ENCODE data around the gene EGFL7.
"Not testable (repeated sequence)": the region's sequence is repeated elsewhere in the genome, so short reads cannot be mapped to it uniquely, and the experiment has no call there.

Gene EGFL7

DNA sequence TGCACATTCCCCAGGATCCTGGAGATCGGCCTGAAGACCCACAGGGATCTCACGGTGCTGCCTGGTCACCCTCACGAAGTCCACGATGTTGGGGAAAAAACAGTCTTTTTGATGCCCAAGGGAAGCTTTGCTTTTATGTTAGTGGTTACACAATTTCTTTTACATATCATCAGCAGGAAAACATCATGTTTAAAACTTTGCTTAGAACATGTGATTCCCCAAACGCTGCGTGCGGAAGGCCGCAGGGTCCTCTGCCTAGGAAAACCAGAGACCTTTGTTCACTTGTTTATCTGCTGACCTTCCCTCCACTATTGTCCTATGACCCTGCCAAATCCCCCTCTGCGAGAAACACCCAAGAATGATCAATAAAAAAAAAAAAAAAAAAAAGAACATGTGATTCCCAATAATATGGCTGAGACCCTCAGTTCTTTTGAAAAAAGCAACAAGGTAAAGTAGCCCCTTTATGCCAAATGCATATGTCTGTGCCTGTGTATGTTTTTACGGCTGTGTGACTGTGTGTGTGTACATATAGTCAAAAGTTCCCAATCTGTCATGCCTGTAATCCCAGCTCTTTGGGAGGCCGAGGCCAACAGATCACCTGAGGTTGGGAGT lies 36.0 kb downstream of the EGFL7 start:
- no peak for DNase-seq (ENCODE audit: low read depth)

DNA sequence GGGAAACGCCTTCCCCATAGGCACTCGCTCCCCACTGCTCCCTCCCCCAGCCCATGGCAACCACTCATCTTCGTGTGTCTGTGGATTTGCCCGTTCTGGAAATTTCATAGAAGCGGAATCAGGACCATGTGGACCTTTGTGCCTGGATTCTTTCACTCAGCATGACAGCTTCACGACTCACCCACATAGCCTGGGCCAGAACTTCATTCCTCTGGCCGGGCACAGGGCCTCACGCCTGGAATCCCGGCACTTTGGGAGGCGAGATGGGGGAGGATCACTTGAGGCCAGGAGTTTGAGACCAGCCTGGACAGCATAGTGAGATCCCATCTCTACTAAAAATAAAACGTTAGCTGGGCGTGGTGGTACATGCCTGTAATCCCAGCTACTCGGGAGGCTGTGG lies 37.6 kb downstream of the EGFL7 start:
- peak; percentile 40 for DNase-seq (ENCODE audit: low read depth)

DNA sequence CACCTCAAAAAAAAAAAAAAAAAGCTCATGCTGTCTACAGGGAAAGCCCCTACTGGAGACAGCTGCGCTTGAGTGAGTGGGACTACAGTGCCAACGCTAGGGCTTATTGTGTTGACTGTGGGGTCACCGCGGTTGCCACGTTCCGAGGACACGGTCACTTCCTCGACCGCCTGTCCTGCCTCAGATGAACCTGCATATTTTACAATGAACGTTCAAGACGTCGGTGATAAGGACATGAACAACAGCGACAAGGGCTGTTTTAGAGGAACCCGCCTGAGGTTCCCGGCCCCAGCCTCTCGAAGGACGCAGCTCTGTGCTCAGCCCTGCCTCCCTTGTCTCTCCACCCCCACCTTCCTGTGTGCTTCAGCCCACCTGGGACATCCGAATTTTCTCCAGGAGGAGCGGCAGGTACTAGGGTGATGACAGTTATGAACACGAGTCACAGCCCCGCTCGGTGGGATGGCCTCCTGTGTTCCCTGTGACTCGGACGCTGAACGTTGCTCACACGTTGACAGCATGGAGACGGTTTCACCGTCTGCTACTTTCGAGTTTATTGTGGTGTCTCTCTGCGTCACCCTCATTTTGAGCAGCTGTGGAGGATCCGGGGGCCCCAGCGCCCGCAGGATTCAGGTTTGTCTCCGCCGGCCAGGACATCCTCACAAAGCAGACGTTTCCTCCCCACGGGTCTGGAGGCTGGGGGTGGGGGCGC lies 38.4 kb downstream of the EGFL7 start:
- DNase-seq (ENCODE audit: low read depth): no peak

DNA sequence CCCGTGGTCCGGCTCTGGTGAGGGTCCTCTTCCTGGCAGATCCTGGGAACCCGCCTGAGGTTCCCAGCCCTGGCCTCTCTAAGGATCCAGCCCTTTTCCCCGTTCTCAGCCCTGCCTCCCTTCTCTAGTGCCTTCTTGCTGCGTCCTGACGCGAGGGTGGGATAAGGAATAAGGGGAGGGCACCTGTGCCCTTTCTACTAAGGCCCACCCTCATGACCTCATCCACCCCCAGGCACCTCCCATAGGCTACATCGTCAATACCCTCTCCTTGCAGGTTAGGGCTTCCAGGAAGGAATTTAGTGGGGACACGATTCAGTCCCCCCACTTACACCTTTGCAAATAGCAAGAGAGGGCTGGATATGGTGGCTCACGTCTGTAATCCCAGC lies 38.9 kb downstream of the EGFL7 start:
- no peak for DNase-seq (ENCODE audit: low read depth)

DNA sequence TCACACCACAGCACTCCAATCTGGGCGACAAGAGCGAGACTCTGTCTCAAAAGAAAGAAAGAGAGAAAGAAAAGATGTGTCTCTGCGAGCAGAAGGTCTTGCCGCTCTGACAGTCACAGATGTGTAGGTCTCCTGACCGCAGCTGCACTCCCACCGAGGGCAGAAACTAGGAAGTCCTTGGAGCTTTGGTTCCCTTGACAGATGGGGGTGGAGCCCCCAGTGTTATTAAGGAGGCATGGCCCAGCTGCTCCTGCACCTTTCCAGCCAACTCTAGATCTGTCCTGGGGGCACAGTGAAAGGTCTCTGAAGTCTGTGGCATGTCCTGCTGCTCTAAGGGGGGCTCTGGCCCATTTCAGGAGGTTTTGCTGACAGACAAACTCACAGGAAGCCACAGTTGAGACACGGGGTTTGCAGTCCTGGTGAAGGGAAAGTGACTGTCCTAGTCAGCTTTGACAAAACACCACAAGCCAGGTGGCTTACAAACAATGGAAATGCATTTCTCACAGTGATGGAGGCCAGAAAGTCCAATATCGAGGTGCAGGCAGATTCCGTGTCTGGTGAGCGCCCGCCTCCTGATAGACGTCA lies 40.7 kb downstream of the EGFL7 start:
- DNase-seq (ENCODE audit: low read depth): no peak

DNA sequence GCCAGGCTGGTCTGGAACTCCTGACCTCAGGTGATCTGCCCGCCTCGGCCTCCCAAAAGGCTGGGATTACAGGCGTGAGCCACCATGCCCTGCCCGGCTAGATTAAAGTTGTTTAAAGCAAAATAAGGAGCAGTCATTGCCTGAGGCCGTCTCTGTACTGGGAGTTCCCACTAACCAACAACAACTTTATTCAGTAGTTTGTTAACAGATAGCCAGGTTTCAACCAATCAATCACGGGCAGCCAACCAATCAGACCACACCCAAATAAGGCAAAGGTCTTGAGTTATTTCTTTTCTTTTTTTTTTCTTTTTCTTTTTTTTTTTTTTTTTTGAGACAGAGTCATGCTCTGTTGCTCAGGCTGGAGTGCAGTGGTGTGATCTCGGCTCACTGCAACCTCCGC lies 42.0 kb downstream of the EGFL7 start:
- not testable (repeated sequence) for DNase-seq (ENCODE audit: low read depth)

DNA sequence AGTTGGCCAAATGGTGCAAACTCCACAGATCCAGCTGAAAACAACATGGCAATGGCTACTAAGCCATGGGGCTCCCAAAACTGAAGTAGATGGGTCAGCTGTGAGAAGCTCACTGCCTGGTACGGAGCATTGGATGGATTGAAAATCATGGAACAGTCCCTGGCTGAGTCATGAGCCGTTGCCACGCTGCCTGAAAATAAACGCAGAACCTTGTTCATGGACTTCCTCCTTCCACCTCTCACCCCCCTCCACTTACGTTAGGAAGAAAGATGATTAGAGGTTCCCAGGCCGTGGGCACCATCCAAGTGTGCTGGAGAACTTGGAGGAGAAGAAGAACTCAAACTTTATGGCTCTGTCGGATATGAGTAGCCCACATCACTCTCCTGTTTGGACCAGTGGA lies 42.8 kb downstream of the EGFL7 start:
- DNase-seq (ENCODE audit: low read depth): no peak

DNA sequence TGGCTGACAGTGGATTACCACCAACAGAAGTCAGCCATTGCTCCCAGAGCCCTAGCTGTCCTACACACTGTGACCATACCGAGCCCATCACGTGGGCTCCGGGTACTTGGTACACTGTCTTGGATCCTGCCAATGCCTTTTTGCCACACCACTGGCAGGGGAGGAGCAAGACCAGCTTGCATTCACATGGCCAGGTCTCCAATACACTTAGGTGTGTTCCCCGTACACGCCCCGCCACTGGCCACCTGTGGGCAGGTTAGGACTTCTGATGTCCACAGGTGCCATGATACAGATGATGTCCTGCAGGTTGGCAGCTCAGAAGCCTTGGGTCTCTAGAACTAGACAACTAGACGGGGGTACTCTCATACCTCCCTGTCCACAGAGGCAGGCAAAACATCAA lies 44.3 kb downstream of the EGFL7 start:
- no peak for DNase-seq (ENCODE audit: low read depth)

DNA sequence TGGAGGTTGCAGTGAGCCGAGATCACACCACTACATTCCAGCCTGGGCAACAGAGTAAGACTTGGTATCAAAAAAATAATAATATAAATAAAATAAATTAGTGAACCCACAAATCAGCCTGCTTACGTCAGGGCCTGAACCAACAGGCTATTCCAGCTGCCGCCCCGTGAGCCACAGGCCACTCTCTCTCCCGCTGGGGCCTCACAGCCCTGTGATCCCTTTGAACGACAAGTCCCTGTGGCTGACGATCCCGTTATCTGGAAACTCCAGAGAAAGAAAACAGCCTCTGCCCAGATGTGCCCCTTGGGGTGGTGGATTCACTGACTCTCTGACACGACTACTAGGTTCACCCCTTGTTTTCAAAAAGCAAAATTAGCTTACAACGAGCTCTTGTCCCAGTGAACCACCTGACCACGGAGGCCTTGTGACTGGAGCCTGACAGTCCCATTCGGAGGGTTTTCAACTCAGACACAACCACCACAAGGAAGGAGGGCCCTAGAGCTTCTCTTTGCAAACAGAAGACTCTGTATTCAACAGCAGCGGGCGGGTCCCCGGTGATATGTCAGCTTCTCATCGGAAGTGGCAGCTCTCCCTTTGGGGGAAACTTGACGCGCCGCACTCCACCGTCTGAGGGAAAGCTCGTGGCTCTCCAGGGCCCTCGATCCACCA lies 45.3 kb downstream of the EGFL7 start:
- no peak for DNase-seq (ENCODE audit: low read depth)

DNA sequence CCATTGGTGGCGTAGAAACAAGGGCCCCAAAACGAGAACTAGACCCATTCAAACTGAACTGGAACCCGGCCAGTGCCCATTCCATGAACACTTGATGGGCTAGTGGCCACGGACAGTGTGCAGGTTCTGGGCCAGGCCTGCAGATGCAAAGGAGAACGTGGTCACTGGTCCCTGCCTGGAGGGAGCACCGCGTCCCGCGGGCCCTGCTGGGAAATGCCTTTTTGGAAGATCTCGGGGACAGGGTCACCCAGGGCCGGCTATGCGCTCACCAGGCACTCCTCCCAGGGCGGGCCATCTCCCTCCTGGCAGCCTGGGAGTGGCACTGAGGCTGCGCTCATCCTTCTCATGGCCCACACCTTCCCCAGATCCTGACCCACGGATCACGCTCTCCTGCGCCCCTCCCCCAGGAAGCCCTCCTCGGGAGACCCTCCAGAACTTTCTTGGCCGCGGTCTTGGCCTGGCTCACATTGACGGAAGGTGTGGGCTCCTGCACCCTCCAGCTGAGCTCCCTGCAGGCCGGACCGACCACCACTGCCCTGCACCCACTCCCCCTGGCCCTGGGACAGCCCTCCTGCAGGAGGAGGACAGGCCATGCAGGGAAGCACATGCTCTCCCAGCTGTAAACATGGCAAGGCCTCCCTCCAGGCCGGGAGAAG lies 46.9 kb downstream of the EGFL7 start:
- DNase-seq (ENCODE audit: low read depth): no peak

DNA sequence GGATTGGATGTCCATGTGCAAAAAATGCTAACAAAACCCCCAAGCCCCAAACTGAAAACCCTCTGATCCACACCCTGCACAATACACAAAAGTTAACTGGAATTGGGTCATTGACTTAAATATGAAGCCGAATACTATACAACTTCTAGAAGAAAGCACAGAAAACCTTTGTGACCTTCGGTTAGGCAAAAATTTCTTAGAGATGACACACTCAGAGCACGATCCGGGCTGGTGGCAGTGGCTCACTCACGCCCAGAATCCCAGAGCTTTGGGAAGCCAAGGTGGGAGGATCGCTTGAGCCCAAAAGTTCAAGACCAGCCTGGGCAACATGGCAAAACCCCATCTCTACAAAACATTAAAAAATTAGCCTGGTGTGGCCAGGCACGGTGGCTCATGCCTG lies 47.8 kb downstream of the EGFL7 start:
- peak; percentile 70 for DNase-seq (ENCODE audit: low read depth)

DNA sequence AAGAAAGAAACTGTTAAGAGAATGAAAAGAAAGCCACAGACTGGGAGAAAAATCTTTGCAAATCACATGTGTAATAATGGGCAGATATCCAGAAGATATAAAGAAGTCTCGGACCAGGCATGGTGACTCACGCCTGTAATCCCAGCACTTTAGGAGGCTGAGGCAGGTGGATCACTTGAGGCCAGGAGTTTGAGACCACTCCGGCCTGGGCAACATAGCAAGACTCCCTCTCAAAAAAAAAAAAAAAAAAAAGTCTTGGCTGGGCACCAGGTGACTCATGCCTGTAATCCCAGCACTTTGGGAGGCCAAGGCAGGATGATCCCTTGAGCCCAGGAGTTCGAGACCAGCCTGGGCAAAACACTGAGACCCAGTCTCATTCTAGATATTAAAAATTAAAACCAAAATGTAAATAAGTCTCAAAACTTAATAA lies 48.5 kb downstream of the EGFL7 start:
- DNase-seq (ENCODE audit: low read depth): peak; percentile 66

DNA sequence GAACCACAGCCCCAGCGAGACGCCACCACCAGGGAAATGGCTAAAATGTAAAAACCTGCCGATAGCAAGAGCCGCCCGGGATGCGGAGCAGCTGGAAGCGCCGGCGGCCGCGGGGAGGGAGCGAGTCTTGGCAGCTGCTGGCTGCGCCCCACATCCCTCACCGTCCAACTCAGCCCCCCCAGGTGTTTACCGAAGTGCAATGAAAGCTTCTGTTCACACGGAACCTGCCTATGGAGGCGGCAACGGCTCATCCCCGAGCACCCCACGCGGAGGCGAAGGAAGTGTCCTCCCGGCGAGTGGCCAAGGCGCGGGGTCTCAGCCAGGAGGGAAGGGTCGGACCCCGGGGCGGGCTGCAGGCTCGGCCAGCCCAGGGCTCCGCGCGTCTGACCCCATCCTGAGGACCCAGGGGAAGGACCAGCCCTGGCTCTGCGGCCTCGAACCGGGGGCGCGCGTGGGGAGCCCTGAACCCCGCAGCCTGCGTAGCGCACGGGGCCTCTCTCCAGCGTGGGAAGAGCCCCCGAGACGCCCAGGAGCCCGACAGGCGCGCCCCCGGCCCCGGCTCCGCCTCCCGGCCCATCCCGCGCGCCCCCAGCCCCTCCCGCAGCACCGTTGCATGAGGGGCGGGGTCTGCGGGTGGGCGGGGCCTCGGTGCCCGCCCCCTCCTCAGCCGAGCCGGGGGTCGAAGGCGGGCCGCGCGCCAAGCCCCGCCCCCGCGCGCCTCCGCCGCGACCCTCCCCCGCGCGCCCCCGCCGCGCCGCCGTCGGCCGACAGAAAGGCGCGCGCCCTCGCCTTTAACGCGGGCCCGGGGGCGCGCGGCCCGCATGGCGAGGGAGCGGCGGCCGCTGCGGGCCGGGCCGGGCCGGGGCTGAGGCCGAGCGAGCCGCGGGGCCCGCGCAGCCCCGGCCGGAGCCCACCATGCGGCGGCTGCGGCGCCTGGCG lies 49.3 kb downstream of the EGFL7 start, which contains the start of gene DIPK1B:
TSS of gene DIPK1B (plus strand) at position 822 of the 939 bp plus-strand sequence. CDS start at position 916, 94 bp downstream.
- no peak for DNase-seq (ENCODE audit: low read depth)

DNA sequence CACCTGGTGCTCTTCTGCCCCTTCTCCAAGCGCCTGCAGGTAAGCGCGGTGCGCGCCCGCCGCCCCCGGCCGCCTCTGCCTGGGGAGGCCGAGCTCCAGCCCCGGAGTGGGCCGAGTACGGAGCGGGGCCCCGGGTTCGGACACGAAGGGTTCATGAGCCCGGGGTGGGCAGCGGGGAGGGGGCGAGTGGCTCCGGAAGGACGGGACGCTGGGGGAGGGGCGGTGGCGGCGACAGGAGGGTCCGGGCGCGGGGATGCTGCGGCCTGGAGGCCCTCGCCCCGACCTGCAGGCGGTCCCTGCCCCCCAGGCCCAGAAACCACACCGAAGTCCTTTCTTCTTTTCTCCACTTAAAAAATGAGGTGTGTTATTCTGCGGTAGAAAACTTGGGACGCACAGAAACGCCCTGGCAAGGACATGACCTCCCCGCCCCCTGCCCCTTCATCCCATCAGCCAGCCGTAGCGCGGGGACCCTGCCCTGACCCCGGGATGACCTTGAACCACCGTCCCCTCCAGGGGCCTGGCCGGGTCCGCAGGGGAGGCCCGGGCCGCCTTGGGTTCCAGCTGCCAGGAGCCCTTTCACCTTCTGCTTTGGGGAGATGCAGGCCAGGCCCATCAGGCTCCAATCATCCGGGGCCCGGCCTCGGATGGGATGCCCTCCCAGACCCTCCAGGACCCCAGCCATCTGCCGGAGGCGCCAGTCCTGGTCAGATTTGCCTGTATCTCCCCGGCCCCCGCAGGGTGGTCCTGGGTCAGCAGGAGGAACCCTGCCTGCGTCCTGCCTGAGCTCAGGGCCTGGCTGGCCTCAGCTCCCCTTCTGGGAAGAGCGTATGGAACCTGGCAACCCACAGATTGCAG lies 50.2 kb downstream of the EGFL7 start:
- DNase-seq (ENCODE audit: low read depth): no peak

DNA sequence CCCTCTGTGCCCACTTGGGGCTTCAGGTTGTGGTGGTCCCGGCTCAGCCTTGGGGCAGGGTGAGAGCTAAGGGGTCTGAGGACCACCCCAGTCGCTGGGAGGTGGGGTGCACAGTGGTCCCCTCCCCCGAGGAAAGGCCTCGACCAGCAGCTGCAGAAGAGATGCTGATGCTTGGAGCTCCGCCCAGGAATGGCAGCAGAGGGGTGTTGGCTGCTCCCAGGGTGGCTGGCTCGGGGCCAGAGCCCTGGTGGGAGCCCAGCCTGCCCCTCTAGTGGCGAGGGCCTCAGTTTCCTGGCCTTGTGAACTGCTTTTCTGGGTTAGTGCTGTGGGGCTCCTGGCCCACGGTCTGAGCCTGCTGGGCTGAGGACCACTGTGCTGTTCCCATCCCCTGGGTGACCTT lies 50.8 kb downstream of the EGFL7 start:
- no peak for DNase-seq (ENCODE audit: low read depth)

DNA sequence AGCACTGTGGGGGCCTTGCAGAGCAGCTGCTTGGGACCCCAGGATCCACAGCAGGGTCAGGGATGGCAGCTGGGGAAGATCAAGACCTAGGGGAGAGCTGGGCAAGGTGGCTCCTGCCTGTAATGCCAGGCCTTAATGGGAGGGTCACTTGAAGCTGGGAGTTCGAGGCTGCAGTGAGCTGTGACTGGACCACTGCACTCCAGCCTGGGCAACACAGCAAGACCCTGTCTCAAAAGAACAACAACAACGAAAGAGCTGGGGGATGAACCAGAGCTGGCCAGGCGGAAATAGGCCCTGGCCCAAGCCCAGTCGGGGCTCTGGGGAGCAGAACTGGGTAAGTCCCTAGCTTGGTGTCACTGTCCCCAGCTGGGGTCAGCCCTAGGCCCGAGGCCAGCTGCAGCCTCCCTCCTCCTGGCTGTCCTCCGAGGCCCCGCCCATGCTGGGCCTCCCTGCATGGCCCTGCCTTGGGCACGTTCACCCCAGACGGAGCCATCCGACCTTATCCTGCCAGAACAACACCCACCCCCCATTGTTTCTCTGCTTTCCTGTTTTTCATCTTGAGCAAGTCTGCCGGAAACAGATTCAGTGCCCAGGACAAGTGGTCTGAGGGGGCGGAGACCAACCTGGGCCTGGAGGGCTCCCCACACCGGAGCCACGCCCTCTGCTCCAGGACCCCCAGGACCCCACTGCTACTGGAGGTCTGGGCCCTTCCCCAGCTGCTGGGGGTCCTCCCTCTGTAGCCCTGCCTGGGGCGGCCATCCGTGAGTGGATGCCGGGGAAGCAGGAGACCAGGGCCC lies 51.6 kb downstream of the EGFL7 start:
- no peak for DNase-seq (ENCODE audit: low read depth)

DNA sequence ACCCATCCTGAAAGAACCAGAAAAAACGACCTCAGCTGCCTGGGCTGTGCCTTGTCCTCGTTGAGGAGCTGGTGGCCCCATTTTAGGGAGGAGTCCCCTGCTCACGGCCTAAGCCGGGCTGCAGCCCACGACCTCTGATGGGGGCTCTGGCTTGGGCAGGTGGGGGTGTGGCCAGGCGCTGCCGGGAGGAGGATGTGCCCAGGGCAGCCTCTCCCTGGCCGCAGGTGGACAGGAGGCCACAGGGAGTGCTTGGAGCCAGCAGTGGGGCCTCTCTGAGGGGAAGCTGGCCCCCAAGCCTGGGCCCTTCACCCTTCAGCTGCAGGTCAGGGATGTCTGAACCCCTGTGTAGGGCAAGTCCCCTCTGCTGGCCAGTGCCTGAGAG lies 52.2 kb downstream of the EGFL7 start:
- DNase-seq (ENCODE audit: low read depth): no peak

DNA sequence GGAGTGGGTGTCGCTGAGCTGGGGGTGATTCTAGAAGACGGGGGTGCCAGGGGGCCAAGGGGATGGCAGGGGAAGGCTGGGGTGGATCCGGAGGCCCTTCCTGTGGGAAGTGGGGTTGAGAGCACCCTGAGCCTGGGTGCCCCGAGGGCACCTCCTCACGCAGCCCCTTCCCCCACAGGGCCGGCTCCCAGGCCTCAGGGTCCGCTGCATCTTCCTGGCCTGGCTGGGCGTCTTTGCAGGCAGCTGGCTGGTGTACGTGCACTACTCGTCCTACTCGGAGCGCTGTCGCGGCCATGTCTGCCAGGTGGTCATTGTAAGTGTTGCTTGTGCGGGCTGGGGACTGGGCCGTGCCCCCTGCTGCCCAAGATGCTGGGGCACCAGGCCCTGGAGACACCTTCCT lies 54.7 kb downstream of the EGFL7 start:
- DNase-seq (ENCODE audit: low read depth): no peak

DNA sequence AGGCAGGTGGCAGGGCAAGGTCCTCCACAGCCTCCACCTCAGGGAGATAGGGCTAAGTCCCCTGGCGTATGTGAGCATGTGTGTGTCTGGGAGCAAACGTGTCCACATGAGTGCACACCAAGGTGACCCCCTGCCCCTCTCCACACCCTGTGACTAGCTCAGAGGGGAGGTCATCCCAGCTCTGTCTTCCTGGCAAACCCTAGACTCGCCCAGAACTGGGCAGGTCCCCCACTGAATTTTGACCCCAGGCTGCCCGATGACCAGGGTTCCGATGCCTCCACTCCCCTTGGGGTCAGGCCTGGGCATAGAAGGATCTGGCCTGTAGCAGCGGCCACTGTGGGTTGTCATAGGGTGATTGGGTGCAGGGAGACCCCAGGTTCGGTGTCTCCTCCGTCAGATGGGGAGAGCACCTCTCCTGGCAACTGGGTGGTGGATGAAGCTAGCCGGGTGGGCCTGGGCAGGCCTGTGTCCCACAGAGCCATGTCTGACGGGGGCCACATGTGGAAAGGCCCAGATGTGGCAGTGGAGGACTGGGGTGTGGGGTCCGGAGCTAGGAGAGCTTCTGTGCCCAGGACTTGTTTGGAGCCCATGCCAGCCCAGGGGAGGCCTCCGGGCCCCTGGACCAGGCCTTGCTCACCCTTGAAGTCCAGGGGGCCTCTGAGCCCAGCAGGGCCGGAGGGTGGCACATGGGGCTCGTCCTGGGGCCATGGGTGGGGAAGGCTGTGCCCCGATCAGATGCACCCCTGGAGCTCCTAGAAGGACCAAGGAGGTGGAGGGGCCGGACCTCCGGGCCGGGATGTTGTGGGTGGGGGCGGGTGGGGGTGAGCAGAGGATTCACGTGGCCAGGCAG lies 55.9 kb downstream of the EGFL7 start:
- DNase-seq (ENCODE audit: low read depth): no peak

Measured in ELR (cell line).